Hematopoietic multipotent progenitor cell treated with erythropoietin and hydrocortisone succinate and interleukin-3 and kit ligand, for 4 days (in vitro differentiated cells): ENCODE measurements around the gene TJP1.

Source experiments
- DNase-seq: peaks from one replicate; pipeline ENCODE4 v3.0.0-alpha.2; 2015

Gene TJP1

DNA sequence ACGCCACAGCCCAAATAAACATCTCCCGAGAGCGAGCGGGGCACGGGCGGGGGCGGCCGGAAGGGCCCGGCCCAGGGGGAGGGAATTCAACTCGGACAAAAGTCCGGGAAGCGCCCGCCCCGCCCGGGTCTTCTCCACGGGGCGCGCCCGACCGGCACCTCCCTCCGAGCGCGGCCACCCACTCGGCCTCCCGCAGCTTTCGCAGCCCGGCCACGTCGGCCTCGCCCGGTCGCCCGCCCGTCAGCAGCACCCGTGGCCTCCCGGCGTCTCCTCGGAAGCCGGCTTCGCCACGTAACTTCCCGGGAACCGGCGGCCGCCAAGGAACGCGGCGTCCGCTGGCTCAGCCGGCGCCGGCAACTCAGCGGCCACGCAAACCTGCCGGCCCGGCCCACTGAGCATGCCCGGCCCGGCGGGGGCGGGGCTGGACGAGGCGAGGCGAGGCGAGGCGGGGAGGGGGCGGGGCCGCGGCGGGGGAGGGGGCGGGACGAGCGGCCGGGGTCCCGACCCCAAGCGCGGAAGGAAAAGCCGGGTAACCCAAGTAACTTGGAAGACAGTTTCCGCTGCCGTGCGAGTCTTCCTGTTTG lies at the start of gene TJP1:
TSS of gene TJP1 (minus strand) at position 369 of the 584 bp plus-strand sequence. CDS start 440 bp downstream, outside the sequence.
- DNase-seq = peak; percentile 22

DNA sequence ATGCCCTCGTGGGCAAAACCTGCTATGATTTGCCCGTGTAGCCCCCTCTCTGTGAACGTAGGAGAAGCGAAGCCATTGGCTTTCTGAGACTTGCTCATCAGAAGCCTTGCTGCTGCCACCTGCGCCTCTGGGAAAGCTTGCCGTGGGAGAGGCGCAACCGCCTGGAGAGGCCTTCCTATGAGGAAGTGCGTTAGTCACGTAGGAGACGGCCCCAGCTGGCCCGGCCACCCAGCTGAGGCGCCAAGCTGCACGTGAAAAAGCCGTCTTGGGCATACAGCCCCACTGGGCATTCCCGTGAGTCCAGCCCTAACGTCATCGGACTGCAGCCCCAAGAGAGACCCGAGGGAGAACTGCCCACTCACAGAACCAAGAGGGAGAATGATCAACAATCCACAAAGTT lies 49.1 kb upstream of the TJP1 start:
- DNase-seq = no peak

DNA sequence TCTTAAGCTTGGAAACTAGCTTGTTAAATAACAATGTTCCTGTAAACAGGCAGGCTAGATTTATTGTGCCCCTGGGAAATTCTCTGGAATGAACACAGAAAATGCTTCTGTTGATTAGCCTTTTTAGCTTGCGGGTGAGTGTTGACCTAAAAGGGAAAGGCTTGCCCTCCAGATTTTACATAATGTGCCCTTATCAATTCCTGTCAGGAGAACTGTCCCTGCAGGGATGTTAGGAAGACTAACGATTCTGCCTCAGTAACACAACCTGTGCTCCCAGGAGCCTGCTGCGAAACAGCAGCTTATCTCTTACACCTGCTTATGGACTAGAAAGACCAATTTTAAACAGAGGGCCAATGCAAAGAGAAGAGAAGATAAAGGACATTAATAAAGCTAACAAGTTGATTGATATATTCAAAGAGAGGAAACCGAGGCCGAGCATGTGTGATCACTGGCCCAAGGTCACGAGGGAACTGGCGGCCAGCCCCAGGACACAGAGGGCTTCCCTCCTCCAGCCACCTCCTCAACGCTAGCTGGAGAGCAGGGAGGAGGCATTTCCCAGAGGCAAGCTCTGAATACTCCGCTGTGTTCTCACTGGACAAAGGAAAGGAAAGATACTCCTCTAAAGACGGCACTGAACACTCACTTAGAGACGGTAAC lies 48.4 kb upstream of the TJP1 start:
- DNase-seq = no peak

DNA sequence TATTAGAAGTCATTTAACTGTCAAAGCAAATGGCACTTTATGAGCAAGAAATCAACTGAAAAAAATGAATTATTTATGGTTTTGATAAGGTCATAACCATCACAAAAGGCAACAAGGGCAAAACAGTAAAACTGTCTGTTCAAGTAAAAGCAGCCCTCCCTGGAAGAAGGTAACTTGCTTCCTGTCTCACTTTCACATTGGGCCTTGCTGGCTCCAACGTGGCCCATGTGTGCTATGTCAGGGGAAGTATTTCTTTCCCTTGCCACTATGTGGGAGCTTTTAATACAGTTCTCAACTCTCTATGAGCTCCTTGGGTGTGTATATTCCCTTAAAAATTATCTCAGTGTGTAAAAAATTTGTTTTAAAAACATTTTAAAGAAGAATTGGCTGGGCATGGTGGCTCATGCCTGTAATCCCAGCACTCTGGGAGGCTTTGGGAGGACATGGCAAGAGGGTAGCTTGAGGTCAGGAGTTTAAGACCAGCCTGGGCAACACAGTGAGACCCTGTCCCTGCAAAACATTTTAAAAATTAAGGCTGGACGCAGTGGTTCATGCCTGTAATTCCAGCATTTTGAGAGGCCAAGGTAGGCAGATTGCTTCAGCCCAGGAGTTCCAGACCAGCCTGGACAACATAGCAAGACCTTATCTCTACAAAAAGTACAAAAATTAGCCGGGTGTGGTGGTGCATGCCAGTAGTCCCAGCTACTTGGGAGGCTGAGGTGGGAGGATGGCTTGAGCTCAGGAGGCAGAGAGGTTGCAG lies 45.2 kb upstream of the TJP1 start:
- DNase-seq = no peak

DNA sequence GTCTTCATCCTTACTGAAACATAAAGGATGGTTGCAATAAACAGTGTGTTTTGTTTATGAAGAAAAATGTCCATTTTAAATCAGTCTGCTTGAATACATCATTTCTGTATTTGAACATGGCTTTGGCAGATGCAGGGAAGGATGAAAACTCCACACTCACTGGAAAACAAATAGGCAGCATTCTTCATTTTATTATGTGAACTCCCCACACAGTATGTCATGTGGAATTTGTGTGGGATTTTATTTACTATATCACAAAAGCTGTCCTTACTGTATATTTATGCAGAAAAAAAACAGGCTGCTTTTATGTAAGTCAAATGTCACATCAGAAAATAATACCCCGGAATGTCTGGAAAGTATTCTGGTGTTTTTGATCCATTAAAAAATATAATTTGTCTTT lies 44.1 kb upstream of the TJP1 start:
- DNase-seq = no peak

DNA sequence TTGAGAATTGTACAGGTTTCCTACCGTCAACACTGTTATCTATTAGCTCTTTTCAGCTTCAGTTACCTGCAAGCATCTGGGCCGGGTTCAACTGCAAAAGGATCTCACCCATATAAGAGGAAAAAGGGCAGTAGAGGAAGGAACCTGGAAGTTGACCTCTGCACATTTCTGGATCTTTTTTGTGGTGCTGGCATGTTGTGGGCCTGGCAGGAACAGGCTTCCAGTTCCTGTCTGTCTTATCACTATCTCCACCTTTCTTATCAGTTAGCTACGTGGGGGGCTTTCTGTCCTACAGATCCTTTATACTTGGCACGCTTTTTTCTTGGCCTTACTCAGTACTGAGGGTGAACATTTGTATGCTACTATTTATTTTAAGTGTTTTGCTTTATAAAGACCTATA lies 42.2 kb upstream of the TJP1 start:
- no peak for DNase-seq

DNA sequence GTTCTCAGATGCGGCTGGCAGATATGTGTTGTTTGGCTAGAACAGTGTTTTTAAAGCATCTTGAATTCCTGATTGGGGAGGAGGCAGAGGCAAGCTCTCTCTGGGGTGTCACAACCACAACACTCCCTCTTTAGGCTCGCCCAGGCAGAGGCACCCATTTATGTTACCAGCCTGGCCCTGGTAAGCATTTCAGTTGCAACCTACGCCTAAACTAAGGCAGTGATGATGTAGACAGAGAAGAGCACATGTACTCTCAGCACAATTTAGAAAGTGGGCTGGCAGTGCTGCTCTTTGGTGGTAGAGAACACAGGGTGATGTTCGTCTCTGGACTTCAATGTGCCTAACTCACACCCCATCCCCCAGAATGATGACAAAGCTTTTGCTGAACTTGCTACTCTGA lies 41.2 kb upstream of the TJP1 start:
- no peak for DNase-seq

DNA sequence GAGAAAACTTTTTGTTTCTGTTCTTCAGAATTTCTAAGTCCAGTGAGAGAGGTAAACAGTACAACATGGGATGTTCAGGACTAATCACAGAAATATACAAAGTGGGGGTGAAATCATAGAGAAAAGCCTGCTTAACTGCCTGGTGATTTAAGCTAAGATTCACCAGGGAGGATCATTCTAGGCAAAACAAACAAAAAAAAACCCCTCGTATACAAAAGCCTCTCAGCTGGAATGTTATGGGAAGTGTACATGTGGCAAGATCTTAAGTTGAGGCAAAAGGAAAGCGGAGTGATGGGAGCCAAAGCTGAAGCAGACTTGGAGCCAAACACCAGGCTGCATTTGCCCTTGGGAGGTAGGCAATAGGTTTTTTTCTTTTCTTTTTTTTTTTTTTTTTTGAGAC lies 40.0 kb upstream of the TJP1 start:
- no peak for DNase-seq

DNA sequence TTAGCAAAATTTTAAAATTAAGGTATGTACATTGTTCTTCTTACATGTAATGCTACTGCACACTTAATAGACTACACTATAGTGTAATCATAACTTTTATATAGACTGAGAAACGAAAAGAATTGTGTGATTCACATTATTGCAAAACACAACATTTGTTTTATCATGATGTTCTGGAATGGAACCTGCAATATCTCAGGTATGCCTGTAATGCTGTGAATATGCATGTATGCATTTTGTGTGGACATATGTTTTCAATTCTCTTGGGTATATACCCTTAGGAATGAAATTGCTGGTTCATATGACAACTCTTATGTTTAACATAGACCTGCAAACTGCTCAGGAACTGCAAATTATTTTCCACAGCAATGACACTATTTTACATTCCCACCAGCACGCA lies 38.6 kb upstream of the TJP1 start:
- no peak for DNase-seq

DNA sequence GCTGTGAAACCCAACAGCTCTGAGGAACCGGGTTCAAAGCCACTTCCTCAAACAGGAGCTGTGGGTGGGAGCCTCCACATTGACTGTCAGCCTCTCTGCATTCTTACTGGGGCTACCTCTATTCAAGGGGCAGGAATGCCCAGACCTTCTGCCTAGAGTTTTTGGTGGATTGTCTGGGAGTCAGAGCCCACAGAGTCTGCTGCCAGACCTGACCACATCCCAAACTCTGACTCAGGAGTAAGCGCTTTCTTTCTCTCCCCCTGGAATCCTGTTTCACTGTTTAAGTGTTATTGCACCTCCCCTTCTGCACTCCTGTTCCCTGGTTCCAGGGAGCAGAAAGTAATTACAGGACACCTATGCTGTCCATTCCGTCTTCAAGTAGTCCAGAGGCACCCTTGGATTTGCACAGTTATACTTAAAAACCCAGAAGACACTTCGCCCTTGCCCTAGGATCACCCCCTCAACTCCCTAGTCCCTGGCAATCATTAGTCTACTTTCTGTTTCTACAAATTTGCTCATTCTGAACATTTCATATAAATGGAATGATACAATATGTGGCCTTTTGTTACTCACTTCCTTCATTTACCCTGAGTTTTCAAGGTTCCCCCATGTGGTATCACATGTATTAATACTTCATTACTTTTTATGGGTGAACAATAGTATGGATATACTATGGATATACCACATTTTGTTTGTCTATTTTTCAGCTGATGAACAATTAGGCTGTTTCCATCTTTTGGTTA lies 37.9 kb upstream of the TJP1 start:
- no peak for DNase-seq

DNA sequence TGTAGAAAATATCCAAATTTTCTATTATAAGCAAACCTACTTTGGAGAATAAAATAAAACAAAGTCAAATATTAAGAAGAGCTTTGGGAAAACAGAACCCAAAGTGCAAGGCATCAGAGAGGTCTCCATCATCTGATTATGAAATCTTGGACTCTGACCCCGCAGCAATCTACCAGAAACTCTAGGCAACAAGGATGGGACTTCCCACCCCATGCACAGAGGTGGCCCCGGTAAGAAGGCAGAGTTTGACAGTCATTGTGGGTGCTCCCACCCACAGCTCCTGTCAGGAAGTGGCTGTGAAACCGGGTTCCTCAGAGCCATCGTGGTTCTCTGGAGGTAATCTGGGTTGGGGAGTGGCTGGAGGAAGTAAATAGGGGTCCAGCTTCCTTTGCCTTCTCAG lies 37.0 kb upstream of the TJP1 start:
- DNase-seq = no peak

DNA sequence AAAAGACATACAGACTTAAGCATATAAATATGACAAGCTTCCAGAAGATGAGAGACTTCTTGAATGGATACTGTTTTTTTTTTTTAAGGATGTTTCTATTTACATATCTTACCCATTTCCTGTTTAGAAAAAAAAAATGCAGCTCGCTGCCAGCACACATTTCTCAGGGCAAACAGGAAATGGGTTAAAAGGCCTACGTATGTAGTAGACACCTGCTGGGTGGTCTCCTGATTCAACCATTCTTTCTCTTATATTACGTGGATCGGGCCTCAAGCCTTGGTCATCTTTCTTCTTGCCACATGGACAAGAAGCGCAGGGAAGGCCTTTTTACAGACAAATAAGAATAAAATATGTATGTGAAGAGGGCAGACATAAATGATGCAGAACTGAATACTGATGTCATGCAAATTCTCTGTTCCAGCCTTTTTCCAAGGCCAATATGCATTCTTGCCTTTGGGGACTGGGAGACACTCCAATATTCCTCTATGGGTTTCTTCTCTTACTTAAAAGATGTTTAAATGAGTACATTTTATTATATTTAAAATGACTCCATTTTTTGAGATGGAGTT lies 35.0 kb upstream of the TJP1 start:
- no peak for DNase-seq

DNA sequence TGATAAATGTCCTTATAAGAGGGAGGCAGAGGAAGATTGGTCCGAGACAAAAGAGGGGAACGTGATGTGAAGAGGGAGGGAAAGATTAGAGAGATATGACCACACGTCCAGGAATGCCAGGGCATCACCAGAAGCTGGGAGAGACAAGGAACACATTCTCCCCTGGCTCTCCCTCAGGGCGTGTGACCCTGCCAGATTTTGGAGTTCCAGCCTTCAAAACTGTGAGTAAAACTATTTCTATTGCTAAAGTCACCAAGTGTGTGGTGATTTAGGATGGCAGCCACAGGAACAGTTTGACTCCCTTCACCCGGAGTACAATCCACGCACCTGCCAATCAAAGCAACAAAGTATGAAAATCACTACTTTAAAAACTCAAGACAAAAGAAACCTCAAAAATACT lies 32.1 kb upstream of the TJP1 start:
- no peak for DNase-seq

DNA sequence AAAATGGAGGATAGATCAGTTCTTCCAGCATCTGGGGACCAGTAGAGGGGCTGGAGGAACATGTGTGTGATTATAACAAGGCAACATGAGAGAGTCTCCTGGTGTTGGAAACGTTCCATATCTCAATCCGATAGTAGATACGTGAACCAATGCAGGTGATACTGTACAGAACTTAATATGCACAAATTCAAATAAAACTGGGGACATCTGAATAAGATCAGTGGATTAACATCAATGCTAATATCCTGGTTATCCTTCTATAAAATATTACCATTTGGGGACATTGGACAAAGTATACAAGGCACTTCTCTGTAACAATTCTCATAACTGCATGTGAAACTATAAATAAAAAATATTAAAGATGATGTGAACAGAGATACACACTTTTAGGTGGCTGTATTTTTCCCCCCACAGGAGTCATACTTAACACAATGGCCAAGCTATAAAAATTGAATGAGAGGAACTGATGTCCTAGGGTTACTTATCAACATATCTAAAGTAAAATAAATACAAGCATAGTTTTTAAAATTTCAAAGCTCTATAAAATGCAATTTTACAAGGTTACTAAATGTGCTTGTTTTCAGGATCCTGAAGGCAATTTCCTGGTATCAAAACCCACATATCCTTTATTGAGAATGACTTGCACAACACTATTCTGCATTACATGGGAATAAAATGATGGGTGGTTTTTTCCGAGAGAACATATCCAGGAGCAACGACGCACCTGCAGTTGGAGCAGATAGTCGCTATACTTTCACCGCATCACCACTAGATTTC lies 31.1 kb upstream of the TJP1 start:
- no peak for DNase-seq

DNA sequence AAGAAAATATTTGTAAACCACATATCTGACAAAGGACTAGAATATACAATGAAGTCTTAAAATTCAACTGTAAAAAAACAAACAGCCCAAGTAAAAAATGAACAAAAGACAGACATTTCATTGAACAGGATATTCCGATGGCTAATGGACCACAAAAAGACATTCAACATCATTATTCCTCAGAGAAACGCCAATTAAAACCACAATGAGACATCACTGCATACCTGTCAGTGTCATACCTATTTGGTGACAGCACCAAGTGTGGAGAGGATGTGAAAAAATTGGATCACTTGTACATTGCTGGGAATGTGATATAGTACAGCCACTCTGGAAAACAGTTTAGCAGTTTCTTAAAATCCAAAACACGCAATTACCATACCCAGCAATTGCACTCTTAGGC lies 29.9 kb upstream of the TJP1 start:
- DNase-seq = no peak

DNA sequence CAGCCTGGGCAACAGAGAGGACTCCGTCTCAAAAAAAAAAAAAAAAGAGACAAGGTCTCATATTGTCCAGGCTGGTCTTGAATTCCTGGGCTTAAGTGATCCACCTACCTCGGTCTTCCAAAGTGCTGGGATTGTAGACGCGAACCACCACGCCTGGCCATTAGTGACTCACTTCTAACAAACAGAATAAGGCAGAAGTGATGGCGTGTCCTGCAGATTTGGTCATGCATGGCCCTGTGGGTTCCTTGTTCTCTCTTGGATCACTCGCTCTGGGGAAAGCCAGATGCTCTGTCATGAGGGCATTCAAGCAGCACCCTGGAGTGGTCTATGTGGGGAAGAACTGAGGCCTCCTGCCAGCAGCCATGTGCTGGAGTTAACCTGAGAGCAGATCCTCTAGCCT lies 27.4 kb upstream of the TJP1 start:
- DNase-seq = no peak

DNA sequence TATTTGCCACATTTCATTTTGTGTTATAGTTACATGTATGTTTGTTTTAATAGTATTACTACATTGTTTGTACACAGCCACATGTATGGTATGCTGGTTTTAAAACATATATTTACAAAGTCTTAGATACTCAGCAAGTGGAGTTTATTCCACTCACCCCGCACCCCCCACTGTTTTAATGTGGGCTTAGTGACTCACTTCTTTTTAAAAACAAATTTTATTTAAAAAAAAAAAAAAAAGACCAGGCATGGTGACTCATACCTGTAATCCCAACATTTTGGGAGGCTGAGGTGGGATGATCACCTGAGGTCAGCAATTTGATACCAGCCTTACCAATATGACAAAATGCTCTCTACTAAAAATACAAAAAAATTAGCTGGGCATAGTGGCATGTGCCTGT lies 26.9 kb upstream of the TJP1 start:
- DNase-seq = no peak

DNA sequence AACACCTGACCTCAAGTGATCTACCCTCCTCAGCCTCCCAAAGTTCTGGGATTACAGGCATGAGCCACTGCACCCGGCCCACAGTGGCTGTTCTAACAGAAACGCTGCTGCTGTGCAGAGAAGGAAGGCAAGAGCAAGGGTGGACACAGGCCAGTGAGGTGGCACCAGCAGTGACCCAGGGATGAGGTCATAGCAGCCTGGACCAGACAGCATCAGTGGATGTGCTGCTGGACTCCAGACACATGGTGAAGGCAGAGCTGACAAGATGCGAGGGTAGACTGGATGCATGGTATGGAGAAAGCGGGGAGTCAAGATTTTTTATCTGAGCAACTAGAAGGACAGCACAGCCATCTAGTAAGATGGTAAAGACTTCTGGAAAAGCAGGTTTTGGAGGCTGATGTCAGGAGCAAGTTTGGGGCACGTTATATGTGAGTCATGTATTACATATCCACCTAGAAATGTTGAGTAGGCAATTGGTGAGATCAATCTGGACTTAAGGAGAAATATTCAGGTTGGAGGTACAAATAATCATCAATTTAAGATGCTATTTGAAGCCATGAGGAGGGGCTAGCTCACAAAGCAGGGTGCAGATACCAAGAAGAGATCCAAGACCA lies 22.1 kb upstream of the TJP1 start:
- no peak for DNase-seq

DNA sequence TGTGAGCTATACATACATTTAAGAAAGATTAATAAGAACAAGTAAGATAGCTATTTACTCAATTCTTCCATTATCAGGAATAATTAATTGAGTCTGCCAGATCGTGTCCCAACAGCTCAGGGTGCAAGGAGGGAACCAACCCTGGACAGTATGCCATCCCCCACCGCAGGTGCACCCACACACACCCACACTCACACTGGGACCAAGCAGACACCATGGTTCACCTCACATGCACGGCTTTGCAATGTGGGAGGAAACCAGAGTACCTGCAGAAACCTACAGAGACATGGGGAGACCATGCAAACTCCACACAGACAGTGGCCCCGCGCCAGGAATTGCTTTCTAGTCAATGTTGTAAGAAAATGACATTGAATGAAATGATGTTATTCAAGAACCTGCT lies 20.0 kb upstream of the TJP1 start:
- DNase-seq = no peak

DNA sequence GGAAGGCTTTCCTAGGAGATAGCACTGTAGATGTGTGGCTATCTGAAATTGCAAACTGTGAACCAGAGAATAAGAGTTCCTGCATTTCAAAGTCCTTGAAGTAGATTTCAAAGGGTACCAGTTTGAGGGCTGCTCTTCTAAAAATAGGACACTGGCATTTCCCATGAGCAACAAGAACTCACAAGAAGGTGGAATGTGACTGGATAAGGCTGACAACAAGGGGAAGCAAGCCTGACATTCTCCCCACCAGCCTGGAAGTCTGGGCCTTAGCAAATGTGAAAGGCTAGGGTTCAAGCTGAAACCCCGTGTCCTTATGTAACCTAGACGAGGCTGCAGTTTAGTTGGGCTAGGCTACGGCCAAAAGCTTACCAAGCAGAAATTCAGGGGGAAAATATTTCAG lies 18.7 kb upstream of the TJP1 start:
- DNase-seq = no peak

DNA sequence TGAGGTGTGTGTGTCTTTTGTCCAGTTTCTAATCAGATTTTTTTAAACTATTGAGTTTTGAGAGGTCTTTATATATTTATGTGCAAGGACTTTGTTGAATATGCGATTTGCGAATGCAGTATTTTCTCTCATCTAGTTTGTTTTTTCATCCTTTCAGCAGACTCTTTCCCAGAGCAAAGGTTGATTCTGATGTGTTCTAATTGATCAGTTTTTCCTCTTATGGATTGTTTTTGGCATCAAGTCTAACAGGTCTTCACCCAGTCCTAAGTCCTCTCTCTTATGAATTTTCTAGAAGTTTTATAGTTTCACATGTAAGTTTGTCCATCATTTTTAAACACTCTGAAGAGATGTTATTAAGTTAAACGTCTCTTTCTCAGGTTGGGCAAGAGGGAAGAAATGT lies 17.8 kb upstream of the TJP1 start:
- DNase-seq = no peak

DNA sequence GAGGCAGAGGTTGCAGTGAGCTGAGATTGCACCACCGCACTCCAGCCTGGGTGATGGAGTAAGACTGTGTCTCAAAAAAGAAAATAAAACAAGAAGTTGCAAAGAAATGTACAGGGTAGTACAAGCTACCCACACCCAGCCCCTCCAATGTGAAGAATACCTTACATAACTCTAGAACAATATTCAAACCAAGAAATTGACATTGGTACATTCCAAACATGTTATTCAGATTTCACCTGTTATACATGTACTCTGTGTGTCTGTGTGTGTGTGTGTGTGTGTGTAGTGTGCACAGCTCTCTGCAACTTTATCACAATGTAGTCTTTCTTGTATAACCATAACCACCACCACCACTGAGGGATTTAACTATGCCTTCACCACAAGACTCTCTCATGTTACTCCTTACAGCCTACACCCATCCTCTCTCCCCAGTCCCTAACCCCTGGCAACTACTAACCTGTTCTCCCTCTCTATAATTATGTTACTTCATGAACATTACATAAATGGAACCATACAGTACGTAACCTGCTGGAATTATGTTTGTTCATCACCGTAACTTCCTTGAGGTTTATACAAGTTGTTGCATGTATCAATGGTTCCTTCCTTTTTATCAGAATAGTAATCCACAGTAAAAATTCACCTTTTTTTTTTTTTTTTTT lies 16.2 kb upstream of the TJP1 start:
- no peak for DNase-seq
